HepG2 (cell line): ENCODE results near the gene EEIG1. TPM values are rescaled to one million over a fixed set of nuclear protein-coding genes. Genes with fewer than 3 reads are reported as not detected.
A peak's percentile ranks its signal among the peaks of the same experiment; 100 is the strongest.

Source experiments
- ATAC-seq: fragments of 200-7000 bp; cut with Tn5 transposase; 3 replicates; pipeline ENCODE4 v1.9.1; 2020; ENCODE audit warnings: mild to moderate bottlenecking, moderate library complexity
- BruUV-seq: library from RNA; stranded (reverse); fragments of 400-500 nt; replicated peaks from 2 replicates; lab custom pipeline; 2021; lab: Mats Ljungman, UMichigan
- CTCF ChIA-PET: fragments of 300-600 bp; formaldehyde crosslinking; extraction: SDS; loops from one replicate; lab custom pipeline; 2021; ENCODE audit warnings: low total read pairs, inconsistent platforms, low intra/inter-chr PET ratio; lab: Yijun Ruan, JAX
- POLR2A ChIA-PET: fragments of 350-600 bp; sonication (Branson Sonifier 250); formaldehyde crosslinking; loops from one replicate; lab custom pipeline; 2020; ENCODE audit warnings: antibody characterized with exemption, inconsistent platforms; lab: Yijun Ruan, JAX
- DNase-seq: peaks from one replicate; pipeline ENCODE4 v3.0.0-alpha.2; 2015; ENCODE audit warnings: low spot score
- FAIRE-seq: peaks from 3 replicates; lab custom pipeline; 2011; peaks lifted over from hg19 to GRCh38; lab: Jason Lieb, UNC
- H2AFZ ChIP-seq: one replicate; pipeline ENCODE4 v1.6.1; 2011; ENCODE audit warnings: low read length, inconsistent platforms
- H3K27ac ChIP-seq: fragments of 300-600 bp; 3 replicates; pipeline ENCODE4 v1.8.0; 2011; ENCODE audit warnings: mixed run types, mild to moderate bottlenecking, mixed read lengths, low read length, inconsistent platforms; ENCODE audit not compliant: insufficient read depth; ENCODE audit errors: extremely low read length
- H3K27me3 ChIP-seq, 2 experiments: fragments of 200-600 bp in 1 of 2; 2 replicates in 1 of 2; 3 replicates in 1 of 2; pipeline versions ENCODE4 v1.6.0 to v1.8.0; 2011; ENCODE audit warnings: low read length in 2 of 2, mild to moderate bottlenecking in 2 of 2, moderate library complexity in 2 of 2, inconsistent platforms in 1 of 2; ENCODE audit not compliant: insufficient read depth in 2 of 2, control insufficient read depth in 1 of 2
- H3K36me3 ChIP-seq, 2 experiments: fragments of 200-600 bp in 1 of 2; replicated peaks in 1 of 2; 2 replicates in 1 of 2; 3 replicates in 1 of 2; pipeline versions ENCODE4 v1.5.1 to v1.8.0; 2011; ENCODE audit warnings: low read length in 2 of 2, inconsistent platforms in 1 of 2; ENCODE audit not compliant: insufficient read depth in 2 of 2, control insufficient read depth in 1 of 2
- H3K4me1 ChIP-seq: 2 replicates; pipeline ENCODE4 v1.5.1; 2012; ENCODE audit warnings: low read length, inconsistent platforms; ENCODE audit not compliant: insufficient read depth
- H3K4me2 ChIP-seq: 2 replicates; pipeline ENCODE4 v1.6.0; 2011; ENCODE audit warnings: low read depth, low read length, inconsistent platforms
- H3K4me3 ChIP-seq, 3 experiments: fragments of 200-600 bp in 1 of 3; sonication (generic), shearing (Covaris generic) in 1 of 3; replicated peaks in 1 of 3; 2 replicates each; pipeline ENCODE4 v1.5.1; 2011 to 2016; ENCODE audit warnings: low read length in 3 of 3, inconsistent platforms in 2 of 3, low read depth in 2 of 3, mild to moderate bottlenecking in 2 of 3, control low read depth in 1 of 3, mixed read lengths in 1 of 3; ENCODE audit not compliant: insufficient read depth in 1 of 3
- H3K79me2 ChIP-seq: one replicate; pipeline ENCODE4 v1.6.1; 2011; ENCODE audit warnings: low read length, inconsistent platforms; ENCODE audit not compliant: insufficient read depth
- H3K9ac ChIP-seq: 2 replicates; pipeline ENCODE4 v1.6.0; 2011; ENCODE audit warnings: mild to moderate bottlenecking, low read depth, low read length, inconsistent platforms; ENCODE audit not compliant: insufficient read depth
- H3K9me3 ChIP-seq: 2 replicates; pipeline ENCODE4 v1.5.1; 2012; ENCODE audit warnings: mild to moderate bottlenecking, low read length
- H4K20me1 ChIP-seq: 2 replicates; pipeline ENCODE4 v1.6.0; 2011; ENCODE audit warnings: inconsistent platforms, mild to moderate bottlenecking, low read length, moderate library complexity; ENCODE audit not compliant: insufficient read depth
- AGO2 ChIP-seq: fragments of 200-400 bp; formaldehyde crosslinking; optimal IDR thresholded peaks from 2 replicates; pipeline ENCODE3; 2017; ENCODE audit warnings: mild to moderate bottlenecking, low read depth, low read length, moderate library complexity
- FIP1L1 ChIP-seq: fragments of 200-400 bp; formaldehyde crosslinking; IDR thresholded peaks from 2 replicates; pipeline ENCODE4 v1.6.1; 2018; ENCODE audit warnings: low read depth, mild to moderate bottlenecking, low read length, moderate library complexity, borderline replicate concordance; ENCODE audit not compliant: insufficient read depth
- HDAC1 ChIP-seq: sonication (generic); formaldehyde crosslinking; IDR thresholded peaks from 2 replicates; pipeline ENCODE4 v1.5.1; 2020; ENCODE audit warnings: mild to moderate bottlenecking, missing genetic modification reagents
- MTA1 ChIP-seq: sonication (generic); formaldehyde crosslinking; IDR thresholded peaks from 2 replicates; pipeline ENCODE4 v1.4.0; 2020; ENCODE audit warnings: missing genetic modification reagents, mild to moderate bottlenecking, borderline replicate concordance
- NFKB2 ChIP-seq: sonication (generic); formaldehyde crosslinking; IDR thresholded peaks from 2 replicates; pipeline ENCODE4 v1.4.0; 2020; ENCODE audit warnings: missing genetic modification reagents, borderline replicate concordance
- NFKBIZ ChIP-seq: IDR thresholded peaks from 2 replicates; pipeline ENCODE4 v1.6.1; 2018; ENCODE audit warnings: missing genetic modification reagents, missing compliant biosample characterization
- SCMH1 ChIP-seq: sonication (generic); formaldehyde crosslinking; IDR thresholded peaks from 2 replicates; pipeline ENCODE4 v1.9.0; 2021; ENCODE audit warnings: missing genetic modification reagents, mild to moderate bottlenecking, borderline replicate concordance
- SP4 ChIP-seq: sonication (generic); formaldehyde crosslinking; IDR thresholded peaks from 2 replicates; pipeline ENCODE4 v1.8.1; 2023; ENCODE audit warnings: mild to moderate bottlenecking, missing genetic modification reagents
- SRSF1 ChIP-seq: fragments of 200-400 bp; formaldehyde crosslinking; optimal IDR thresholded peaks from 2 replicates; pipeline ENCODE3; 2017; ENCODE audit warnings: mild to moderate bottlenecking, low read depth, low read length, moderate library complexity
- WIZ ChIP-seq: sonication (generic); formaldehyde crosslinking; IDR thresholded peaks from 2 replicates; pipeline ENCODE4 v1.5.1; 2020; ENCODE audit warnings: mild to moderate bottlenecking, missing genetic modification reagents
- ZNF564 ChIP-seq: sonication (generic); formaldehyde crosslinking; IDR thresholded peaks from 2 replicates; pipeline ENCODE4 v1.8.1; 2023; ENCODE audit warnings: mild to moderate bottlenecking, missing genetic modification reagents
- ZNF768 ChIP-seq: sonication (generic); formaldehyde crosslinking; IDR thresholded peaks from 2 replicates; pipeline ENCODE4 v1.4.0; 2020; ENCODE audit warnings: missing genetic modification reagents
- WGBS: methylation state at CpG from one replicate; pipeline ENCODE4 v1.1.6; 2017; ENCODE audit warnings: low lambda C conversion rate; 5-methylcytosine and 5-hydroxymethylcytosine counted together
- in situ Hi-C: cut with HindIII; loops from 2 replicates; pipeline ENCODE4 v1.10.0; 2017; ENCODE audit warnings: low pct_unique_long_range_greater_than_20kb; ENCODE audit not compliant: extremely low pct_ligation_motif_present
- intact Hi-C: fragments of 100-400 bp; cut with micrococcal nuclease; formaldehyde crosslinking; loops from one replicate; pipeline ENCODE4 v1.10.0; 2022; ENCODE audit not compliant: unreplicated experiment
- polyA plus RNA-seq, 8 experiments: library from polyadenylated mRNA; depleted of rRNA in 3 of 8; stranded (reverse) in 7 of 8; unstranded in 1 of 8; fragments of >200 nt; fragmentation: Illumina TruSeq in 4 of 8; extraction: Trizol in 4 of 8; gene quantifications; 2 replicates each; pipeline versions ENCODE4 v1.2.1 to v1.2.3, GENCODE V29; 2011 to 2016; ENCODE audit warnings: low read depth in 4 of 8, missing spikeins in 1 of 8, mixed read lengths in 1 of 8; ENCODE audit not compliant: insufficient read depth in 1 of 8
- total RNA-seq, 5 experiments: library from RNA; depleted of rRNA; stranded (reverse); fragments of >200 nt; fragmentation: Illumina TruSeq; extraction: Trizol; gene quantifications; 2 replicates each; pipeline ENCODE4 v1.2.3, GENCODE V29; 2016; ENCODE audit warnings: low read depth in 1 of 5
- TF ChIP-seq, protein P1 (sequence below): sonication (generic); formaldehyde crosslinking; IDR thresholded peaks from 2 replicates; pipeline ENCODE4 v1.9.0; 2022; ENCODE audit warnings: missing genetic modification reagents, mild to moderate bottlenecking, borderline replicate concordance
- TF ChIP-seq, protein P2 (sequence below): sonication (generic); formaldehyde crosslinking; IDR thresholded peaks from 2 replicates; pipeline ENCODE4 v1.4.0; 2020; ENCODE audit warnings: mild to moderate bottlenecking, missing genetic modification reagents
- TF ChIP-seq, protein P3 (sequence below): sonication (generic); formaldehyde crosslinking; IDR thresholded peaks from 2 replicates; pipeline ENCODE4 v1.4.0; 2020; ENCODE audit warnings: mild to moderate bottlenecking, missing genetic modification reagents

The EEIG1 gene
- total and polyA plus RNA-seq, 2 of the 13 experiments (the other 11 are each of a cell fraction or from before 2014, with no cell fraction given): 16.6 to 25.2 TPM

DNA sequence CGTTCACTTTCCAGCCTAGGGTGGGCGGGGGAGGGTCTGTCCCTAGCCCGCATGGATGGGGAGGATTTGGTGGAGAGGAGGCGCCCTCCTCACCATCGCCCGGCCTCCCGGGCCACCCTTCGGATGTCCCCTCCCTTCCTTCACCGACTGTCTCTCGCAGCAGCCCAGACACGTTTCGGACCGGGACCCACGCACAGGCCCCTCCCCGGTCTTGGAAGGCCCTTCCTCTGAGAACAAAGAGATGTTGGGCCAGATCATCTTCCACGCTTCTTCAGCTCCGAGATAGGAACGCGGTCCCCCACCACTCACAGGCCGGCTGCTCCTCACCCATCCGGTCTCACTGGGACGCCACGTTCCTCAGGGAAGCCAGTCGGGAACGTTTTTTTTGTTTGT is 42.5 kb downstream of the EEIG1 start:
- DNase-seq (no peak), ATAC-seq (no peak), FAIRE-seq (no peak)
- ChIA-PET POLR2A (no interaction called here), CTCF (no interaction called here)
- Histone ChIP-seq H3K27ac (no peak overlapping the region), H3K4me1 (peaks cover 37% of the 10 kb centered on the region), H3K79me2 (peaks cover 22% of the 10 kb centered on the region), H3K9ac (0 out of 2 replicates have a peak overlapping the region, but pooled peaks have one; percentile 84), H3K4me2 (peak overlapping the region; percentile 99; the same call in 1 of the 2 replicates), H3K27me3 (no peaks in the 10 kb centered on the region; a peak in 1 of 5 replicates), H2AFZ (no peak overlapping the region), H3K4me3 (peak overlapping the region in 1 of 3 experiments; percentile 96; a peak in 1 of 6 replicates), H4K20me1 (peaks cover 4% of the 10 kb centered on the region), H3K9me3 (no peaks in the 10 kb centered on the region), H3K36me3 (peaks cover 8 to 18% of the 10 kb centered on the region in 2 experiments; a peak in 4 of 5 replicates)
- intact Hi-C loops (no loop called here), in situ Hi-C loops (loop anchor here (5.0 kb wide), 1 partner anchor 99 kb away; no protein-coding TSS in a partner anchor)
- WGBS: 90% methylated on average over 23 of the region's 25 CpGs
- BruUV-seq: no TSS peak
- TF ChIP-seq ZNF564 (CRISPR knock-in tag) (no peak), FIP1L1 (0 out of 2 replicates have a peak, but pooled peaks have one; percentile 72), SP4 (CRISPR knock-in tag) (no peak), AGO2 (peak; percentile 78), SRSF1 (peak; percentile 9), SCMH1 (no peak), NFKBIZ (CRISPR knock-in tag) (no peak), MTA1 (CRISPR knock-in tag) (no peak), NFKB2 (0 out of 2 replicates have a peak, but pooled peaks have one; percentile 19), WIZ (CRISPR knock-in tag) (no peak), HDAC1 (CRISPR knock-in tag) (no peak), ZNF768 (CRISPR knock-in tag) (peak; percentile 29; the same call in 1 of the 2 replicates)
- TF ChIP-seq, protein P1, sequence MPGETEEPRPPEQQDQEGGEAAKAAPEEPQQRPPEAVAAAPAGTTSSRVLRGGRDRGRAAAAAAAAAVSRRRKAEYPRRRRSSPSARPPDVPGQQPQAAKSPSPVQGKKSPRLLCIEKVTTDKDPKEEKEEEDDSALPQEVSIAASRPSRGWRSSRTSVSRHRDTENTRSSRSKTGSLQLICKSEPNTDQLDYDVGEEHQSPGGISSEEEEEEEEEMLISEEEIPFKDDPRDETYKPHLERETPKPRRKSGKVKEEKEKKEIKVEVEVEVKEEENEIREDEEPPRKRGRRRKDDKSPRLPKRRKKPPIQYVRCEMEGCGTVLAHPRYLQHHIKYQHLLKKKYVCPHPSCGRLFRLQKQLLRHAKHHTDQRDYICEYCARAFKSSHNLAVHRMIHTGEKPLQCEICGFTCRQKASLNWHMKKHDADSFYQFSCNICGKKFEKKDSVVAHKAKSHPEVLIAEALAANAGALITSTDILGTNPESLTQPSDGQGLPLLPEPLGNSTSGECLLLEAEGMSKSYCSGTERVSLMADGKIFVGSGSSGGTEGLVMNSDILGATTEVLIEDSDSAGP (CRISPR knock-in tag): peak; percentile 50; the same call in 1 of the 2 replicates
- TF ChIP-seq, protein P2, sequence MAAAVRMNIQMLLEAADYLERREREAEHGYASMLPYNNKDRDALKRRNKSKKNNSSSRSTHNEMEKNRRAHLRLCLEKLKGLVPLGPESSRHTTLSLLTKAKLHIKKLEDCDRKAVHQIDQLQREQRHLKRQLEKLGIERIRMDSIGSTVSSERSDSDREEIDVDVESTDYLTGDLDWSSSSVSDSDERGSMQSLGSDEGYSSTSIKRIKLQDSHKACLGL (CRISPR knock-in tag): no peak
- TF ChIP-seq, protein P3, sequence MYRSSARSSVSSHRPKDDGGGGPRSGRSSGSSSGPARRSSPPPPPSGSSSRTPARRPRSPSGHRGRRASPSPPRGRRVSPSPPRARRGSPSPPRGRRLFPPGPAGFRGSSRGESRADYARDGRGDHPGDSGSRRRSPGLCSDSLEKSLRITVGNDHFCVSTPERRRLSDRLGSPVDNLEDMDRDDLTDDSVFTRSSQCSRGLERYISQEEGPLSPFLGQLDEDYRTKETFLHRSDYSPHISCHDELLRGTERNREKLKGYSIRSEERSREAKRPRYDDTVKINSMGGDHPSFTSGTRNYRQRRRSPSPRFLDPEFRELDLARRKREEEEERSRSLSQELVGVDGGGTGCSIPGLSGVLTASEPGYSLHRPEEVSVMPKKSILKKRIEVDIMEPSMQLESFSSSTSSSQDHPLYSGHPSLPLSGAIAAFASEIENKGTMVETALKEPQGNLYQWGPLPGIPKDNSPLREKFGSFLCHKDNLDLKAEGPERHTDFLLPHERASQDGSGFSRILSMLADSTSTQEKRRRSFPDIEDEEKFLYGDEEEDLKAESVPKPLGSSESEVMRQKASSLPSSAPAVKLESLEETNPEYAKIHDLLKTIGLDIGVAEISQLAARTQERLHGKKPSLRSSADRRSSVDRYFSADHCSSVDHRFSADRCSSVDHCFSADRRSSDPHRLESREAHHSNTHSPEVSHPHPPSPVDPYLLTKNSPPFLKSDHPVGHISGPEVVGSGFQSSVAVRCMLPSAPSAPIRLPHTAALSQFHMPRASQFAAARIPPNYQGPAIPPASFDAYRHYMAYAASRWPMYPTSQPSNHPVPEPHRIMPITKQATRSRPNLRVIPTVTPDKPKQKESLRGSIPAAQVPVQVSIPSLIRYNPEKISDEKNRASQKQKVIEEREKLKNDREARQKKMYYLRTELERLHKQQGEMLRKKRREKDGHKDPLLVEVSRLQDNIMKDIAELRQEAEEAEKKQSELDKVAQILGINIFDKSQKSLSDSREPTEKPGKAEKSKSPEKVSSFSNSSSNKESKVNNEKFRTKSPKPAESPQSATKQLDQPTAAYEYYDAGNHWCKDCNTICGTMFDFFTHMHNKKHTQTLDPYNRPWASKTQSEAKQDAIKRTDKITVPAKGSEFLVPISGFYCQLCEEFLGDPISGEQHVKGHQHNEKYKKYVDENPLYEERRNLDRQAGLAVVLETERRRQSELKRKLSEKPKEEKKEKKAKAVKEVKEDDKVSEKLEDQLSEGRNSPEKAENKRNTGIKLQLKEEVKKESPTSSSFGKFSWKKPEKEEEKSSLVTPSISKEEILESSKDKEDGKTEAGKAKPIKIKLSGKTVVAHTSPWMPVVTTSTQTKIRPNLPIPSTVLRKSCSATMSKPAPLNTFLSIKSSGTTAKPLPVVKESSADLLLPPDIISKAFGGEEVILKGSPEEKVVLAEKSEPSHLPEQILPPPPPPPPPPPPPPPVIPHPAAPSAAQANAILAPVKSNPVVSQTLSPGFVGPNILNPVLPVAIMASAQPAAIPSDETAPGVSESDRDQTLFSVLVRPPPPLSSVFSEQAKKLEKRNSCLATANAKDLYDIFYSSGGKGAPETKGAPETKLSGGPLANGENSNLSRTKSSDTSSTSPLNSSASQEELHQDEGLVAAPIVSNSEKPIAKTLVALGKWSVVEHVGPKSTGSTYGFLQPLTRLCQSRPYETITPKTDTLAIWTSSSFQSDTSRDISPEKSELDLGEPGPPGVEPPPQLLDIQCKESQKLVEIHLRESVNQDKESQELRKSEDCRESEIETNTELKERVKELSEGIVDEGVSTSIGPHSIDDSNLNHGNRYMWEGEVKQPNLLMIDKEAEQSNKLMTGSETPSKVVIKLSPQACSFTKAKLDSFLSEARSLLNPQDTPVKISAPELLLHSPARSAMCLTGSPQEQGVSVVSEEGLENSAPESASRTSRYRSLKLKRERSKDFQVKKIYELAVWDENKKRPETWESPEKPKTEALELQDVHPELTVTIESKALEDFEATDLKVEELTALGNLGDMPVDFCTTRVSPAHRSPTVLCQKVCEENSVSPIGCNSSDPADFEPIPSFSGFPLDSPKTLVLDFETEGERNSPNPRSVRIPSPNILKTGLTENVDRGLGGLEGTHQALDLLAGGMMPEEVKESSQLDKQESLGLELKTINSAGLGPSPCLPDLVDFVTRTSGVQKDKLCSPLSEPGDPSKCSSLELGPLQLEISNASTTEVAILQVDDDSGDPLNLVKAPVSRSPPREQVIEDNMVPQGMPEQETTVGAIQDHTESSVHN (CRISPR knock-in tag): no peak
